HG02970 (cell line): ENCODE results near the gene FOS.

Experiments
- ATAC-seq: cut with Tn5 transposase; IDR thresholded peaks from one replicate; pipeline ENCODE4 v1.9.1; 2021; ENCODE audit warnings: mild to moderate bottlenecking, moderate library complexity, moderate number of reproducible peaks; ENCODE audit not compliant: unreplicated experiment, low FRiP score

The FOS gene

GRCh38 chr14:75311356-75311755, 32.7 kb downstream of the FOS start:
- ATAC-seq = no peak

GRCh38 chr14:75312341-75312740, 33.7 kb downstream of the FOS start:
- ATAC-seq = no peak

GRCh38 chr14:75313294-75313693, 34.7 kb downstream of the FOS start:
- no peak for ATAC-seq

GRCh38 chr14:75315144-75315543, 36.5 kb downstream of the FOS start:
- ATAC-seq = no peak

- no peak for ATAC-seq
Measured at GRCh38 chr14:75317148-75317547, 38.5 kb downstream of the FOS start.

- no peak for ATAC-seq
Measured at GRCh38 chr14:75318353-75318752, 39.7 kb downstream of the FOS start.

GRCh38 chr14:75319021-75319420, 40.4 kb downstream of the FOS start:
- ATAC-seq = no peak

- no peak for ATAC-seq
Measured at GRCh38 chr14:75320196-75320595, 41.6 kb downstream of the FOS start.

- ATAC-seq = no peak
Measured at GRCh38 chr14:75322746-75323145, 44.1 kb downstream of the FOS start.

- ATAC-seq = no peak
Measured at GRCh38 chr14:75323571-75323970, 44.9 kb downstream of the FOS start.

- no peak for ATAC-seq
Measured at GRCh38 chr14:75328558-75329155, 50.0 kb downstream of the FOS start.

GRCh38 chr14:75329369-75329768, 50.7 kb downstream of the FOS start:
- ATAC-seq = no peak

- no peak for ATAC-seq
Measured at GRCh38 chr14:75331471-75331870, 52.8 kb downstream of the FOS start.
